GM19043 (cell line): ENCODE data around the gene CARMIL3.
"Not testable (repeated sequence)": the region's sequence is repeated elsewhere in the genome, so short reads cannot be mapped to it uniquely, and the experiment has no call there.

Experiments used
- ATAC-seq: cut with Tn5 transposase; IDR thresholded peaks from one replicate; pipeline ENCODE4 v1.9.1; 2021; ENCODE audit warnings: low read depth; ENCODE audit not compliant: unreplicated experiment

CARMIL3 gene

DNA sequence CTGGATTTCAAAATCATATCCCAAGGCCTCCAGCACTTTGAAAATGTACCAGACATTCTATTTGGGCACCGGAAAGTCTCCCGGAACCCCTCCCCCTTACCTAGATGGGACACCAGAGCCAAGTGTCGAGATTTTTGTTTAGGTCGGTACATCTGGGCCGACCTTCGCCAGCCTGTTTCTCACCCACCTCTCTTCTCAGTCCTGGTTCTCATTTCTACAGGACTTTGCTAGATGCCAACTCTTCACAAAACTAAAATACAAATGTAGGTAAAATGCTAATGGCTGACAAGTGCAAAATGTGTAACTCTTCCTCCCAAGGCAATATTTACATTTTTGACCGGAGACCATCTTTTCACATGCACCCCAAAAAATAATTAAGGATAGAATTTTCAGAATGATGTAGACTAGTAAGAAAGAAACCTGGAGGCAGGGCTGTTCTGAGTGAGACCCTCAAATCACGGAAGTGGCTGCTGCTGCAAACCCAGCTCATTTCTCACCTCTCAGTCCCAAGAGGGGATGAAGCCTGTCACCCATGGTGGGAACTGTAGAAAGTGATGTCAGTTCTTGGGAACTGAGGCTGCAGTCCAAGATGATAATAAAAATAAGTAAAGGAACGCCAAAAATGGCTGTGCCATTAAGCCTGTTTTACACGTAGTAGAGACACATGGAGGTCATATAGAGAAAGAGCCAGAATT is 14.7 kb upstream of the CARMIL3 start:
- ATAC-seq, result peak; percentile 16

DNA sequence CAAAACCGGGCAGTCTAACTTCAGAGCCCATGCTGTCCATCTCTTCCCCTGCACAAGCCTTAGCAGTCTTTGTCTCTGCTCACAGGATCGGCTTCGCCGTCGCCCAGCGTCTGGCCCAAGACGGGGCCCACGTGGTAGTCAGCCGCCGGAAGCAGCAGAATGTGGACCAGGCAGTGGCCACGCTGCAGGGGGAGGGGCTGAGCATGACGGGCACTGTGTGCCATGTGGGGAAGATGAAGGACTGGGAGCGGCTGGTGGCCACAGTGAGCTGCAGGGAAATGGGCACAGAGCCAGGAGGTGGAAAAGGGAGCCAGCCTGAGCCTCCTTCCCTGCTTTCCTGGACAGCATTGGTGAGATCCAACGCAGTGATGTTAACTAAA is 14.2 kb upstream of the CARMIL3 start:
- ATAC-seq, result no peak

DNA sequence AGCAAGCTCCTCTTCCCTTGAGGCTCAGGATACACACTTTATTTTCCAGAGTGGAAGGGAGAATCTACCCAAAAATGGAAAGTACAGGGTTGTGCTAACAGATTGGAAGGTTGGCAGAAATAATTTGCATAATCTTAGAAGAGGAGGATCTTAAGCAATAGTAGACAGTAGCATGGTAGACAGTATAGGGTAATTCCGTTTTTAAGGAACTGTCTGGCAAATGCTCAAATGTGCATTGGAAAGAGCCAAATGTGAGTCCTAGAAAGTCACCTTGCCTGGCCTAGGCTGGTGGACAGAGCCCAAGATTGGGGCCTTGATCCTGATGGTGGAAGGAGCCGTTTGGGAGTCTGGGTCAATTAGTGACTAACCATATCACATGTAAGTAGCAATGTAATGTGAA is 13.1 kb upstream of the CARMIL3 start:
- no peak for ATAC-seq

DNA sequence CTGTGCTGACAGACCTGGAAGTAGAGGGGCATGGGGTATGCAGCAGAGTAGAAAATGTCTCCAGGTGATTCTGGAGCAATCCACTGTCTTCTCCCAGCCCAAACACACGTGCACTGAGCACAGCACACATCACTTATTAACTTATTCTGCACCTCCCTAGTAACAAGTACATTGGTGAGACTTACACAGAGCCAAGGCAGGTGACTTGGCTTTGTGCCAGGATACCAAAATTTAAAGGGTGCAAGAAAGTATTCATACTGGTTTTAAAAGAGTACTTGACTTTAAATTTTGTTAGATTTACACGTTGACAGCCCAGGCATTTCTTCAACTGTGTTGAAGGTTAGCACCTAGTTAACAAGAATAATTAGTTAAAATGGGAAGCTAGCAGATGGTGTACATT is 11.1 kb upstream of the CARMIL3 start:
- no peak for ATAC-seq

DNA sequence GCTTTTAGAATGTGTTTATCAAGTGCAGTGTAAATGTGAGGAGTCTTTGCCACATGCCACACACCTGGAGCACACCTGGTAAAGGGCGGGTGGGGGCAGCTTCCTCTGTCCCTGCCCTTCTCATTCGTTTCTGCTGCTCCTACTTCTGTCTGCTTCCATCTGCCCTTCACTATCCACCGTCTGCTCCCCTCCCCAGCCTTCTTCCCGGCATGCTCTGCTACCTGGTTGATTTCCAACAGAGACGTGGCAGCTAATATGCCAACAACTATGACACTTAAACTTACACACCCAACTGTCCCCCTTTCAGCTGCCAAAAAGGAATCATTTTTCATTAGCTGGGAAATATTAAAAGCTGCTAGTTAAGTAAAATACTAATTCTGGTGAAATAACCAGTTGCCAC is 9.1 kb upstream of the CARMIL3 start:
- no peak for ATAC-seq

DNA sequence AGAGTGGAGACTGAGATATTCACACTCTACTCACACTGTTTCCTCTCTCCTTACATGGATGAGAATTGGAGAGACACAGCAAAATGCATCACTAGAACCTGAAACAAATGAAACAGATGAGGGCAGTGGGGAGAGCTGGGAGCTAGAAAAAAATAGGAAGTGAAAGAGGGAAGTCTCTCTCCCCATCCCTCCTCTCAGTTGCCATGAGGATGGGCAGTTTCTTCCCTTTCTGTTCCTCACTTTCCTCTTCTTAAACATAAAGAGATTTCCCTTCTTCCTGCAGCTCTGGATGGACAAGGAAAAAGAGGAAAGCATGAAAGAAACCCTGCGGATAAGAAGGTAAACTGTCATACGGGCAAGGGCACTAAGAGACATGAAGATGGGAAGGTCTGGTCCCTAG is 2.8 kb upstream of the CARMIL3 start:
- ATAC-seq, result not testable (repeated sequence)

DNA sequence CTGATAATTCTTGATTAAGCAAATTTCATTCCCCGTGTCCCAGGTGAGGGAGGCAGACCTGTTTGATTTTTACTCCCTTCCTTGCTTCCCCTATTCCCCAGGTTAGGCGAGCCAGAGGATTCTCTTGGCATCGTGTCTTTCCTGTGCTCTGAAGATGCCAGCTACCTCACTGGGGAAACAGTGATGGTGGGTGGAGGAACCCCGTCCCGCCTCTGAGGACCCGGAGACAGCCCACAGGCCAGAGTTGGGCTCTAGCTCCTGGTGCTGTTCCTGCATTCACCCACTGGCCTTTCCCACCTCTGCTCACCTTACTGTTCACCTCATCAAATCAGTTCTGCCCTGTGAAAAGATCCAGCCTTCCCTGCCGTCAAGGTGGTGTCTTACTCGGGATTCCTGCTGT is 1.1 kb upstream of the CARMIL3 start:
- ATAC-seq, result not testable (repeated sequence)

DNA sequence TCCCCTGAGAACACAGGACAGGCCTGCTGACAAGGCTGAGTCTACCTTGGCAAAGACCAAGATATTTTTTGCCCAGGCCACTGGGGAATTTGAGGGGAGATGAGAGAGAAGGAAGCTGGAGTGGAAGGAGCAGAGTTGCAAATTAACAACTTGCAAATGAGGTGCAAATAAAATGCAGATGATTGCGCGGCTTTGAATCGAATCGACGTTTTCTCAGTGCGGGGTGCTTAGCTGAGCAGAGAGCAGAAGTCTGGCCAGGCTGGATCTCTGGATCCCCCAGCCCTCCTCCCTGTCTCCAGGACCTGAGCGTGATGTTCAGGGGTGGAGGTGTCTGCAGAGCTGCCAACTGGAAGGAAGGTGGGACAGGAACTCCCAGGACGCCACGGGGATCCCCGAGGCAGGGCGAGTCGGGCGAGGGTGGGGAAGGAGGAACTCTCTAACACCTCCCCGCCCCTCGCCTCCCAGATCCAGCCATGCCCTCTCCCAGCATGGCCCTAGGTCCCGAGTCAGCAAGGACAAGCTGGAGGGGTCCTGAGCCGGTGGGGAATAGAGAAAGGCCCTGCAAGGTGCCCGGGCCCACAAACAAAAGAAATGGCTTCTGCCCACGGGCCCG is 527 bp upstream of the CARMIL3 start:
- no peak for ATAC-seq

DNA sequence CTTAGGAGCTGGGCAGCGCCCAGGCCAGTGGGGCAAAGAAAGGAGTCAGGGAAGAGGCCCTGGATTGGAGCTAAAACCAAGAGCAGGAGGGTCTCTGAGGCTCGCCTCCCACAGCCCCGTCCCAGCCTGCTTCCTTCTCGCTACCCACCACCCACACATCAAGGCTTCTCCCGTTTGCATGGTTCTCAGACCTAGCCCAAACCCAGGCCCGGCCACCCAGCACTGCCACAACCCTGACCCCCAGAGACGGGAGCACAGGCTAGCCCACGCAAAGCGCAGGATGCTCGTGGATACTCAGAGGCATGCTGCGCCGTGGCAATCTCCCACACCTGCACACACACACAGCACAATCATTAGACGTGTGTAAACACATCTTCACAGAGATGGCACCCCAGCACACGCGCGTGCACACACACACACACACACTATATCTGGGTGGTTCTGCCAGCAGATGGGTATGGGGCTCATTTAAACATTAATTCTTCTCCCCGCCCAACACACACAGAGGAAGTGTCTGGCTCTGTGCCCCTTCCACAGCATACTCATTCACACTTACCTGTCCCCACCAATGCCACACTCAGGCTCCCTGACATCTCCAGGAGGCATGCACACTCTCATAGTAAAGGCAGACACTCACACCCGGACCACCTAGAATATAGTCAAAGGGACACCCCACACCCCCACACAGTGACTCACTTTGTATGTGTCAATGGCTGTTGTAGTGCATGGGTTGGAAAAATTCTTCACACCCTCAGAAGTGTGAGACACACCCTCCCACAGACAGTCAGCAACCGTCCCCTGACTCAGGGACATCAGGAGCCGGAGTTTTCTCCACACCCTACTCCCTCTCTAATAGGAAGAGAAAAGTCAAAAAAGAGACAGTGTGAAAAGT is 1.1 kb downstream of the CARMIL3 start:
- no peak for ATAC-seq

DNA sequence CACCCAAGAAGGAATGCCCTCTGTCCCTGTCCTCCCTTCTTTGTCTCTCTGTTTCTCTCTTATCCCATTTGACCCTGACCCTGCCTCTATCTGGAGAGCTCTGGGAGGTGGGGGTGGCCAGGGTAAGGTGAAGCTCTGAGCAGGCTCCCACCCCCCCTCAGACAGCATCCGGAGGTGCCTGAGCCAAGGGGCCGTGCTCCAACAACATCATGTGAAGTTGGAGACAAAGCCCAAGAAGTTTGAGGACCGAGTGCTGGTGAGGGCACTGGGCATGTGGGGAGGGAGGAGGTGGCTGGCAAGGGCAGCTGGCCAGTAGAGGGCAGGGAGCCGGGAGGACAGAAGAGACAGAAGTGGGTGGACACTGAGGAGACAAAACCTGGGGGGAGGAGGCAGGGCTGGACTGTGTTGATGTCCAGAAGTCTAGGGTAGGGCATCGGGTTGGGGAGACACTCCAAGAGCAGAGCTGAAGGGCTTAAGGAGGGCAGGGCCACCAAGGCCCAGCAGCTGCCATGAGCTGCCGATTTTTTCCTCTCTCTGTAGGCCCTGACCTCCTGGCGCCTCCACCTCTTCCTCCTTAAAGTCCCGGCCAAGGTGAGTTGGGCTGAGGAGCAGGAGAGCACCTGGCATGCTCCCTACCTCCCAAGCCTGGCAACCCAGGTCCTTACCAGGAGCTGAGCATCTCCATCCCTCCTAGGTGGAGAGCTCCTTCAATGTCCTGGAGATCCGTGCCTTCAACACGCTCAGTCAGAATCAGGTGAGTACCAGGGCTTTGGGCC is 1.9 kb downstream of the CARMIL3 start:
- no peak for ATAC-seq

DNA sequence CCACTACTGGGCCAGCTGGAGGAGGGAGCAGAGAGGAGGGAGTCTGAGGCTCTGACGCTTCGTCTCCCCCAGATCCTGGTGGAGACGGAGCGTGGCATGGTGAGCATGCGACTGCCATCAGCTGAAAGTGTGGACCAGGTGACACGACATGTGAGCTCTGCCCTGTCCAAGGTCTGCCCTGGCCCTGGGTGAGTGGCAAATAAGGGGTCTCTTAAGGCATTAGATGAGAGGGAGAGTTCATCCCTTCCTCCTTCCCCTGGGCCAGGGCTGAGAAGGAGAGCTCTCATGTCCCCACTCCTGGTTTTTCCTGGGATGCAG is 2.5 kb downstream of the CARMIL3 start:
- no peak for ATAC-seq

DNA sequence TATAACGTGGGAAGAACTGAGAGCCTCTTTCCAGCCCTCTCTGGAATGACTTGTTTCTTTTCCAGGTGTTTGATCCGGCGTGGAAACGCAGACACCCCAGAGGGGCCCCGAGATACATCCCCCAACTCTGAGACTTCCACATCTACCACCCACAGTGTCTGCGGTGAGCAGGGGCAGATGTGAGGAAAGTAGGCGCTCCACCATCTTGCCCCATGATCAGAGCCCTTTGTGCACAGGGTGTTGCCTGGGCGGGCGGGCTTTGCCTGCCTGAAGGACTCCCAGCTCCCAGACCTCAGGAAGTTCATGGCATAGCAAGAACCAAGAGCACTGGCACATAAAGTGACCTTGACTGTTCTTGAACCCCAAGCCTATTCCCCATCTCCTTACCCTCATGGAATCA is 2.8 kb downstream of the CARMIL3 start:
- ATAC-seq, result no peak

DNA sequence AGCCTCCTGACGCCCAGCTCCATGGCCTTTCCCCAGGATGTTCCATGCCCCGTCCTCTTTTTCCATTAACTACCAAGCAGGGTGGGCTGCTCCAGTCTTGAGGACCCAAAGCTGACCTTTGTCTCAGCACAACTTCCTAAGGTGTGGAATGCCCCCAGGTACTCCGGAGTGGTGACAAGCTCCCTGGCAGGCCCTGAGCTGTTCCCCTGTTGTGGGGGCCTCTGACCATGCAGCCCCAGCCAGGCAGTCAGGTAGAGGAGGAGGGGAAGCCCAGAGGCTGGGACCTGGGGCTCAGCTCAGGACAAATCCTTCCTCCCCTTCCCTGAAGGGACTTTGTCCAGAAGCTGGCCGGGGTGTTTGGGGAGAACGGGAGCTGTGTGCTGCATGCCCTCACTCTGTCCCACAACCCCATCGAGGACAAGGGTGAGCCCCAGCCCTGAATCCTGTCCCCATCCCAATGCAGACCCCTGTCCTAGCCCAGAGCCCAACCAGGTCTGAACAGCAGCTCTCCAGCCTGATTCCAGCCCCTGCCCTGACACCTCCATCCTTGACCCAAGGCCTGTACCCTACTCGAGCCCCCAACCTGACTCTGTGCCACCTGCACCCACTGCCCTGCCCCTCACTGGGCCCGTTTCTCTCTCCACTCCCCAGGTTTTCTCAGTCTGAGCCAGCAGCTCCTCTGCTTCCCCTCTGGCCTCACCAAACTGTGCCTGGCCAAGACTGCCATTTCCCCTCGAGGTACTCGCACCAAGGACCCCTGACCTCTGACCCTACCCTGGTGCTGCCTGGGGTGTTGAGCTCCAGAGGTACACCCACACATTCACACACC is 4.4 kb downstream of the CARMIL3 start:
- no peak for ATAC-seq

DNA sequence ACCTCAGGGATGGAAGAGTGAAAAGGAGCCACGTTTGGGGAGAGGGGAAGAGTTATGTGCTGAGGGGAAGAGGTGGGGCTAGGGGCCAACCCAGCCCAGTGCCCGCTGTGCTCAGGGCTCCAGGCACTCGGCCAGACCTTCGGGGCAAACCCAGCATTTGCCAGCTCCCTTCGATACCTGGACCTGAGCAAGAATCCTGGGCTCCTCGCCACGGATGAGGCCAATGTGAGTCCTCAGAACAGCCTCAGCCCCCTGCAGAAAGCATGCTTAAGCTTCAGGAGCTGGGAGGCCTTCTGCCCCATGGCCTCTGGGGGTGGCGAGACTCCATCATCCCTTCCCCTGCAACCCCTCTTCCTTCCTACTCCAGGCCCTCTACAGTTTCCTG is 5.0 kb downstream of the CARMIL3 start:
- ATAC-seq, result no peak

DNA sequence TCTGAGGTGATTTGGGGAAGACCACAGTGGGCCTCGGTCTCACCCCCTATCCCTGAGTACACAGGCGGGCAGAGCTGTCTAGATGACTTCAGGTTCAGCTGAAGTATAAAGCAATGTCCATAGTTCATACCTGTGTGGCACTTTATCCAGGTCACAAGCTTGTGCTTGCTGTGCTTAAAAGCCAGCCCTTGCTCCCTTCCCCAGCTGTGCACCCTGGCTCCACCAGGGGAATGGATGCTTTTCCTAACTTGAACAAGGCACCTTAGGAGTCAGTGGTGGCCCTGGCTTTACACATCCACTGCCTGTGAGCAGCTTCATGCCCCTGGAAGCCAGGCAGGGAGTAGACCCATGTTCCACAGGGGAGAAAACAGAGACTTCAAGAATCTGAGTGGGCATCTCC is 5.5 kb downstream of the CARMIL3 start:
- no peak for ATAC-seq

DNA sequence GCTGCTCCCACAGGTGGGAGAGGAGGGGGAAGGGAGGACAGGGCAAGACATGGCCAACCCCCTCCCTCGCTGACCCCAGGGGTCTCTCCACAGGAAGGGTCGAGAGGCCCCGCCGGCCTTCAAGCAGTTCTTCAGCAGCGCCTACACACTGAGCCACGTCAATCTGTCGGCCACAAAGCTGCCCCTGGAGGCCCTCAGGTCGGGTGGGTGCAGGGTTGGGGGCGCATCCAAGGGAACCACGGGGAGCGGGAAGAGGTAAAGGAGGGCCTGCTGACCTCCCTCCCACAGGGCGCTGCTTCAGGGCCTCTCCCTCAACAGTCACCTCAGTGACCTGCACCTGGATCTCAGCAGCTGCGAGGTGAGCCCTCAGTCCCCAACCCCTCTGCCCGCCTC is 6.1 kb downstream of the CARMIL3 start:
- no peak for ATAC-seq

DNA sequence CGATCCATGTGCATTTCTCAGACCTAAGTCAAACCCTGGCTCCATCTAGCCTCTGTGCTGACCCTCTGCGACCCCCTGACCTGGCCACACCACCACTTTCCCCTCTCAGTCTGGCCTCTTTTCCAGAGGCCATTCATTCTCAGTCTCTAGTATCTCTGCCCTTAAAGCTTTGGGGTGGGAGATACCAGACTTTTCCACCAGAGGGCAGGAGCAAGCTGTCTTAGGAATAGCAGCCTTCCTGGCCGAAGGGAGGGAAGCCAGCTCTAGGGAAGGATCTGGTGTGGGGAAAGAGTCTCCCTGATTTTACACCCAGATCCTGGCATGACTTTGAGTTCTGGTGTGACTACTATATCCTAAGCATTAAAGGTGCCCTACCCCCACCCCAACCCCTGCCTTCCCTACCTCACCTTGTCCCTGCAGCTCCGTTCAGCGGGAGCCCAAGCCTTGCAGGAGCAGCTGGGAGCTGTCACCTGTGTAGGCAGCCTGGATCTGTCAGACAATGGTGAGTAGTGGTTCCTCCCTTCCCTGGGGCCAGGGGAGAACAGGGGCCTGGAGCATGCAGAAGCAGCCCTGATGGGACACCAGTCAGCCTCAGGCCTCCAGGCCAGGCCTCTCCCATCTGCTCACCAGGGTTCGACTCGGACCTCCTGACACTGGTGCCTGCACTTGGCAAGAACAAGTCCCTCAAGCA is 6.6 kb downstream of the CARMIL3 start:
- no peak for ATAC-seq

DNA sequence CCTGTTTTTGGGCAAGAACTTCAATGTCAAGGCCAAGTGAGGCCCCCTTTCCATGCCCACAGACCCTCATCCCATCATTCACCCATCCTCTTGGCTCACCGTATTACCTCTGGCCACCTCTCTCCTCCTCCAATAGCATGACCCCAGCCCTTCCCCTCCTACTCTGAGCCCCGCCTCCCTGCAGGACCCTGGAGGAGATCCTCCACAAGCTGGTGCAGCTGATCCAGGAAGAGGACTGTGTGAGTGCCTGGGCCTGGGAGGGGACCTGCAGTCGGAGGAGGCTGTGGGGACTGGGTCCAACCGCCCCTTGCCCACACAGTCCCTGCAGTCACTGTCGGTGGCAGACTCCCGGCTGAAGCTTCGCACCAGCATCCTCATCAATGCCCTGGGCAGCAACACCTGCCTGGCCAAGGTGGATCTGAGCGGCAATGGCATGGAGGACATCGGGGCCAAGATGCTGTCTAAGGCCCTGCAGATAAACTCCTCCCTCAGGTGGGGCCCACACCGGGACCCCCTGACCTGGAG is 7.2 kb downstream of the CARMIL3 start:
- no peak for ATAC-seq

DNA sequence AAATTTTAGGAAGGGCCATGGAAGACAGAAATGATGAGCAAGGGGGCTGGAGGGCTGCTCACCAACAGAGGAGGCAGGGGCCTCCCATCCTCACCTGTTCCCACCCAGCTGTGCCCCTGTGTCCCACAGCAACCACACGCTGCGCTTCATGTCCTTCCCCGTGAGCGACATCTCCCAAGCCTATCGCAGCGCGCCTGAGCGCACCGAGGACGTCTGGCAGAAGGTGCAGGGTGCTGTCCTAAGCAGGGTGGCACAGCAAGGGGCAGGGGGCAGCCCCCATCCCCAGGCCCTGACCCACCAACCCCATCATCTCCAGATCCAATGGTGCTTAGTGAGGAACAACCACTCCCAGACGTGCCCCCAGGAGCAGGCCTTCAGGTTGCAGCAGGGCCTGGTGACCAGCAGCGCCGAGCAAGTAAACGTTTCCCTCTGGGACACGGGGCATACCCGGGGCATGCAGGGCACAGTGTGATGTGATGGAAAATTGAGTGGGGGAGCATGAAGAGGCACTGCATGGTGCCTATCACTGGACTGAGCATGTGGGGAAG is 8.1 kb downstream of the CARMIL3 start:
- no peak for ATAC-seq
